ENCODE results near the gene ARRB1.

Gene ARRB1

DNA sequence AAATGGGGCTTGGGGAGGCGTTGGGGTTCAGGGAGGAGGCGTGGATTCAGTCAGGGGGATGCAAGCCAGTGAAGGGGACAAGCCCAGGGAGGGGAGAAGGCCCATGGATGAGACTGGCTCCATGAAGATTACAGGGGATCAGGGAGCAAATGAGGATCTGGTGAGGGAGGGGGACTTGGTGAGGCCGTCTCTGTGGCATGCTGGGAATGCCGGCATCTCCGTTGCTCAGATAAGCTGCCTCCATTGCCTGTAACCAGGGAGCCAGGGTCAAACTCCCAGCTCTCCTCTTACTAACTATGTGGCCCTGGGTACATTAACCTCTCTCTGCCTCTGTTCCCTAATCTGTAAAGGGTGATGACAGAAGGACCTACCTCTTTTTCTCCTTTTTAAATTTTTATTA, 72.2 kb downstream of the ARRB1 start:
- TF ChIP-seq, protein P1, sequence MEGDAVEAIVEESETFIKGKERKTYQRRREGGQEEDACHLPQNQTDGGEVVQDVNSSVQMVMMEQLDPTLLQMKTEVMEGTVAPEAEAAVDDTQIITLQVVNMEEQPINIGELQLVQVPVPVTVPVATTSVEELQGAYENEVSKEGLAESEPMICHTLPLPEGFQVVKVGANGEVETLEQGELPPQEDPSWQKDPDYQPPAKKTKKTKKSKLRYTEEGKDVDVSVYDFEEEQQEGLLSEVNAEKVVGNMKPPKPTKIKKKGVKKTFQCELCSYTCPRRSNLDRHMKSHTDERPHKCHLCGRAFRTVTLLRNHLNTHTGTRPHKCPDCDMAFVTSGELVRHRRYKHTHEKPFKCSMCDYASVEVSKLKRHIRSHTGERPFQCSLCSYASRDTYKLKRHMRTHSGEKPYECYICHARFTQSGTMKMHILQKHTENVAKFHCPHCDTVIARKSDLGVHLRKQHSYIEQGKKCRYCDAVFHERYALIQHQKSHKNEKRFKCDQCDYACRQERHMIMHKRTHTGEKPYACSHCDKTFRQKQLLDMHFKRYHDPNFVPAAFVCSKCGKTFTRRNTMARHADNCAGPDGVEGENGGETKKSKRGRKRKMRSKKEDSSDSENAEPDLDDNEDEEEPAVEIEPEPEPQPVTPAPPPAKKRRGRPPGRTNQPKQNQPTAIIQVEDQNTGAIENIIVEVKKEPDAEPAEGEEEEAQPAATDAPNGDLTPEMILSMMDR (IDR thresholded peaks at IDR 0.05): no peak

DNA sequence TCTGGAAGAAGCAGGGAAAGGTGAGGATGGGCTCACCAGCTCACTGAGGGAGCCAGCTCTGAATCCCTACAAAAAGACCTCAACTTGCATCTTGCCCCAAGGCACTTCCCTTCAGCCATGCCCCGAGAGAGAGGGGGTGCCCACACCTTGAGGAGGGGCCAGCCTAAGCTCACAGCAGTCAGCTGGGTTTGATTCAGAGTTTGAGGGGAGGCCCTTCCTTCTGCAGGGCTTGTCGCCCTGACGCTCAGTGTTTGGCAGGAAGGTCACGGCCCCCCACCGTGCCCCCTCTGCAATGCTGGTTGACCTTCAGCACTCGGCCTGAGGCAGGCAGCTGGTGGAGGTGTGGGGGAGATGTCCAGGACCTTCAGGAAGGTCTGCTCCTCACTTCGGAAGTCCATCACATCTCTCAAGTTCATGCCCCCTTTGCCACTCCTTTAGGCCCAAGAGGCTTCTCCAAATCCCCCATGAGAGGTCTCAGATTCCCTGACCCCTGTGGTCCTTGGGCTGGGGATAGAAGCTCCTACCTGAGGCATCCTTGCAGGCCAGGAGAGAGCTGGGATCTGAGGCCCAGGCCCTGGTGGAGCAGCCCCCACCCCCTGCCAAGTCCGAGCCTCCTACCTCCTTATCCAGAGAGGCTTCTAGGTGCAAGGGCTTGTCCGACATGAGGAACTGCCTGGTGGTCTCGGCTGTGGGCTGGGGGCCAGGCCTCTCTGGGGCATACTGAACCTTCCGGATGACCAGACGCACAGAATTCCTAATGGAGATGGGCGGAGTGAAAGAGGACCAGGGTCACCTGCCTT, 73.3 kb downstream of the ARRB1 start:
- TF ChIP-seq, protein P1 (IDR thresholded peaks at IDR 0.05): no peak

DNA sequence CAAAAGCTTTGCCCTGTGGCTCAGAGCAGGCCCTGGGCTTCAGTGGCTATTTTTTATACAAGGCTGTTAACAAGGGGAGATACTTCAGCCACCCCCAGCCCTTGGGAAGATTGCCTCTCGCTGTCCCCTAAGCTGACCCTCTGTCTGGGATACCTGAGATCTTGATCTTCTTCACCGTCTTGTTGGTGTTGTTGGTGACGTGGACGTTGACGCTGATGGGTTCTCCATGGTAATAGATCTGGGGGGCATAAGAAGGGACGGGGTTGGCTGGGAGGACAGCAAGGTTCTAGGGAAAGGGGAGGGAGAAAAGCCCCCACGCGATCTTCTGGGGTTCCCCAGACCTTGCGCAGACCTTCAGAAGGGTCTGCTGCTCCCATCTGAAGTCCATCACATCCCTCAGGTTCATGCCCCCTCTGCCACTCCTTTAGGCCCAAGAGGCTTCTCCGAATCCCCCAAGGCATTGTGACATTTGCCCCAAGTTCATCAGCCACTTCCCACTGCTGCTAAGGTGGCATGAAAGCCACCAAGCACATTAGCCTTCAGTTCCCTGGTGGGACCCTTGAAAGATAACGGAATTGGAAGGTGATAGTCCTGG, 74.2 kb downstream of the ARRB1 start:
- TF ChIP-seq, protein P1 (IDR thresholded peaks at IDR 0.05): no peak

DNA sequence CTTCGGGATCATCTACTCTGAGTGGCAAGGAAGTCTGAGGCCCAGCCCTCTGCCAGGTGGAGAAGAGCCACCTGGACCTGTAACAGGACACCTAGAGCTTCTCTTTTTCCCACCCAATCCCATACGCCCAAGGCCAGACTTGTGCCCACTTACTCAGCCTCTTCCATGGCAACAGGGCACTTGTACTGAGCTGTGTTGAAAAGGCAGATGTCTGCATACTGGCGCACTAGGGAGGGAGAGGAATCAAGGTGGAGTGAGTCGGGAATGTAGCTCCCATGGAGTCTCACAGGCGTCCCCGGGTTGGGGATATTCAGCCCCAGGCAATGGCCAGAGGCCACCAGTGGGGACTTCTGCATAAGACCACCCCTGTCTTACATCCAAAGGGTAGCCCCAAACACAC, 74.8 kb downstream of the ARRB1 start:
- TF ChIP-seq, protein P1 (IDR thresholded peaks at IDR 0.05): no peak

DNA sequence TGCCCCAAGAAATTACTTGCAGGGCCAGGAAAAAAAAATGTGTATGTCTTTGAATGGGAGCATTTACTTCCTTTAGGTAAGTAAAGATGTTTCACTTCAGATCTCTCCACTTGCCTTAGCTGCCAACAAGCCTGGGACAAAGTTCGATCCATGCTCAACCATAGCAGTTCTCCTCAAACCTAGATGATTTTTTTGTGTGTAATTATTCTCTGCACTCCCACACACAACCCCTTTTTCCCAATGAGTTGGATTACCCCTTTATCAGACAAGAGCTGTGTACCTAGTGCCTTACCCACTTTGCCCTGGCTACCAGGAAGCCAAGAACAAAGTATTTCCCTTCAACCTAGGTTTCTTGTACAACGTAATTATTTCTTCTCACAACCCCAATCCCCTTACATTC, 75.3 kb downstream of the ARRB1 start:
- TF ChIP-seq, protein P1 (IDR thresholded peaks at IDR 0.05): no peak

DNA sequence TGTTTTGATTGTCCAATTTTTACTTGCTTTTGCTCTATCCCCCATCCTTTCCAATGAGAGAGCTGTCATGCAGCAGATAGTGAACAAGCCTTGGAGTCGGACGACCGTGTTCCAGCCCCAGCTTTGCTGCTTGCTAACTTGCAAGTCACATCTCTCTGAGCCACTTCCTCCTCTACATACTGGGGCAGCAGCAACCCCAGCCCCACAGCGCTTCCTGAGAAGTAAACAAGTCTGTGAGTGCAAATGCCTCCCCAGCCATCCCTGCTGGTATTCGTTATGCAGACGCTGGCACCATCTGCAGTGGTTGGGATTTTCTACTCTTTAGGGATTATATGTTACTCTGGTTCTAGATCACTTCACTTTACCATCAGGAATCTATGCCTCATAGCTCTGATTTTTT, 75.9 kb downstream of the ARRB1 start:
- TF ChIP-seq, protein P1 (IDR thresholded peaks at IDR 0.05): no peak

DNA sequence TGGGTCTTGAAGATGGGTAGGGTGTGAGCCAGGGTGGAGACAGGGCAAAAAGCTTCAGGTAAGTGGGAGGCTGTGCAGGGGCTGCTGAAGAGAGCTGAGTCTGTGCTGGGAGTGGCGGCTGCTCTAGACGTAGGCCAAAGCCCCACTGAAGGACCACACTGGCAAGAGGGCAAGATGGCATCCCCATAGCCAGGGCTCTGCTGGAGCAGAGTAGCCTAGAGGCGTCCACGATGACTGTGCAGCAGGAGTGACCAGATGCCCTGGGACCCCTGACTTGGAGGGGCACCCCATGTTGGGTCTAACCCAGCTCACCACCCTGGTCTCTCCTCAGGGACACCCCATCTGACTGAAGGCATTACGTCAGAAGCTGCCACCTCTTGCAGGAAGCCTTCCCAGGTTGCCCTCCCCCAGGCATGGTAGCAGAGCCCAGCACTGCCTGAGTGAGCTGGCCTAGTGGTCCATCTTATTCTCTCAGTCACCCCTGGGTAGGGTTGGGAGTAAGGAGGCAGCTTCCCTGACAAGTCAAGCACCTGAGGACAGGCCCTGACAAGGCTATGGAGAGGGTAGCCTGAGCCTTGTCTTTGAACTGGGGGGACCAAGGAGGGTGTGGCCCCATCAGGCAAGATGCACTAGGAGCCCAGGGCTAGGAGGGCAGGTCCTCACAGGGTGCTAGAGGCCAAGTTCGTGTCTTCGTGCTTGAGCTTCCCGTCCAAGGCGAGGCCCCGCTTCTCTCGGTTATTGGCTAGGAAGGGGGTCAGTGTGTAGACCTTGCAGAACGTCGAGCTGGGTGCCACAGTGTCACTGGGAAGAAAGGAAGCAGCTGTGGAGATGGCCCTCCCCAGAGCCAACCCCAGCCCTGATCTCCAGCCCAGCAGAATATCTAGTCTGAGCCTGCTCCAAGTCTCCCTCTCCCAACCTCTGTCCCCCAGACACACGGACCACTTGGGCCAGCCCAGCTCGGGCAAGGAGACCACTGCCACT, 77.8 kb downstream of the ARRB1 start:
- TF ChIP-seq, protein P1 (IDR thresholded peaks at IDR 0.05): no peak

All from LNCAP (cell line).